CD14-positive monocyte (primary cell): ENCODE measurements around the gene SZT2. TPM values are rescaled to one million over a fixed set of nuclear protein-coding genes. Genes with fewer than 3 reads are reported as not detected.

Source experiments
- DNase-seq, 3 donors: peaks; one replicate each; pipeline ENCODE4 v3.0.0-alpha.2; 2011 to 2022
- H2AFZ ChIP-seq: 2 replicates; pipeline ENCODE4 v1.6.0; 2012; ENCODE audit warnings: mild to moderate bottlenecking, low read depth, low read length, inconsistent platforms; ENCODE audit not compliant: insufficient read depth, poor library complexity, severe bottlenecking
- H3K27ac ChIP-seq, 2 donors: 1 replicate in 1 of 2; 2 replicates in 1 of 2; pipeline ENCODE4 v1.5.1; 2012 to 2013; ENCODE audit warnings: low read length in 2 of 2, control low read depth in 1 of 2, inconsistent platforms in 1 of 2, low read depth in 1 of 2, mild to moderate bottlenecking in 1 of 2
- H3K27me3 ChIP-seq, 2 donors: one replicate each; pipeline versions ENCODE4 v1.6.0 to v1.6.1; 2011 to 2013; ENCODE audit warnings: low read length in 2 of 2; ENCODE audit not compliant: control insufficient read depth in 2 of 2, insufficient read depth in 2 of 2
- H3K36me3 ChIP-seq, 2 donors: replicated peaks in 1 of 2; 1 replicate in 1 of 2; 2 replicates in 1 of 2; pipeline versions ENCODE4 v1.5.1 to v1.6.1; 2012 to 2013; ENCODE audit warnings: low read length in 2 of 2, control low read depth in 1 of 2, inconsistent platforms in 1 of 2, mild to moderate bottlenecking in 1 of 2; ENCODE audit not compliant: insufficient read depth in 2 of 2, control insufficient read depth in 1 of 2
- H3K4me1 ChIP-seq, 2 donors: 1 replicate in 1 of 2; 2 replicates in 1 of 2; pipeline versions ENCODE4 v1.5.1 to v1.6.1; 2012 to 2013; ENCODE audit warnings: low read length in 2 of 2, control low read depth in 1 of 2, inconsistent platforms in 1 of 2, mild to moderate bottlenecking in 1 of 2, moderate library complexity in 1 of 2; ENCODE audit not compliant: insufficient read depth in 2 of 2, control insufficient read depth in 1 of 2
- H3K4me2 ChIP-seq: replicated peaks from 2 replicates; pipeline ENCODE3; 2012; ENCODE audit warnings: low read length, moderate library complexity, mild to moderate bottlenecking; ENCODE audit not compliant: poor library complexity, severe bottlenecking; ENCODE audit errors: extremely low read depth
- H3K4me3 ChIP-seq, 3 experiments: fragments of 200-600 bp in 1 of 3; sonication (generic) in 1 of 3; replicated peaks in 1 of 3; 1 replicate in 2 of 3; 2 replicates in 1 of 3; pipeline ENCODE4 v1.5.1; 2011 to 2013; ENCODE audit warnings: low read length in 3 of 3, mild to moderate bottlenecking in 3 of 3, control low read depth in 2 of 3, low read depth in 2 of 3, inconsistent platforms in 1 of 3, moderate library complexity in 1 of 3
- H3K79me2 ChIP-seq: 2 replicates; pipeline ENCODE4 v1.6.0; 2012; ENCODE audit warnings: mild to moderate bottlenecking, control low read depth, inconsistent platforms, low read length, moderate library complexity; ENCODE audit not compliant: insufficient read depth
- H3K9ac ChIP-seq: 2 replicates; pipeline ENCODE4 v1.6.0; 2017; ENCODE audit warnings: low read length, mild to moderate bottlenecking; ENCODE audit not compliant: insufficient read depth, poor library complexity, severe bottlenecking
- H3K9me3 ChIP-seq, 2 donors: replicated peaks in 1 of 2; 1 replicate in 1 of 2; 2 replicates in 1 of 2; pipeline versions ENCODE4 v1.5.1 to v1.6.1; 2012 to 2013; ENCODE audit warnings: low read length in 2 of 2, control low read depth in 1 of 2; ENCODE audit not compliant: control insufficient read depth in 1 of 2, insufficient read depth in 1 of 2
- H4K20me1 ChIP-seq: 2 replicates; pipeline ENCODE4 v1.6.0; 2012; ENCODE audit warnings: mild to moderate bottlenecking, low read length, control low read depth, moderate library complexity; ENCODE audit not compliant: insufficient read depth
- H3K27ac Mint-ChIP-seq, 7 donors: one replicate each; pipeline ENCODE4 v1.8.0; 2020; ENCODE audit warnings: mild to moderate bottlenecking in 7 of 7, mixed read lengths in 7 of 7, moderate library complexity in 6 of 7, inconsistent platforms in 2 of 7
- H3K27me3 Mint-ChIP-seq, 3 donors: one replicate each; pipeline ENCODE4 v1.8.0; 2021 to 2022; ENCODE audit warnings: low read depth in 3 of 3, mild to moderate bottlenecking in 3 of 3, mixed read lengths in 3 of 3, moderate library complexity in 3 of 3, inconsistent platforms in 1 of 3
- H3K36me3 Mint-ChIP-seq, 2 donors: one replicate each; pipeline ENCODE4 v1.8.0; 2020; ENCODE audit warnings: mixed read lengths in 2 of 2, inconsistent platforms in 1 of 2, mild to moderate bottlenecking in 1 of 2
- H3K4me1 Mint-ChIP-seq: one replicate; pipeline ENCODE4 v1.8.0; 2020; ENCODE audit warnings: mild to moderate bottlenecking, mixed read lengths
- H3K4me3 Mint-ChIP-seq, 2 donors: one replicate each; pipeline ENCODE4 v1.8.0; 2020; ENCODE audit warnings: mild to moderate bottlenecking in 2 of 2, mixed read lengths in 2 of 2, moderate library complexity in 1 of 2
- H3K9me3 Mint-ChIP-seq, 7 donors: one replicate each; pipeline ENCODE4 v1.8.0; 2020 to 2022; ENCODE audit warnings: mixed read lengths in 7 of 7, mild to moderate bottlenecking in 6 of 7, moderate library complexity in 6 of 7, inconsistent platforms in 2 of 7
- WGBS: methylation state at CpG from one replicate; pipeline ENCODE4 v1.1.5; 2013; ENCODE audit warnings: missing lambda C conversion rate; ENCODE audit not compliant: insufficient coverage; 5-methylcytosine and 5-hydroxymethylcytosine counted together
- intact Hi-C, 2 donors: fragments of 100-400 bp; cut with micrococcal nuclease; formaldehyde crosslinking; loops; one replicate each; pipeline versions ENCODE4 v1.15.0 to v1.15.1; 2023
- polyA plus RNA-seq, 3 donors: library from polyadenylated mRNA; depleted of rRNA in 1 of 3; unstranded in 2 of 3; stranded (reverse) in 1 of 3; fragments of 300-500 nt in 2 of 3; fragments of >200 nt in 1 of 3; fragmentation: Illumina TruSeq in 2 of 3; gene quantifications; 1 replicate in 2 of 3; 2 replicates in 1 of 3; pipeline ENCODE4 v1.2.3, GENCODE V29; 2012 to 2021
- TF ChIP-seq, protein P1 (sequence below): fragments of 200-600 bp; IDR thresholded peaks from one replicate; pipeline ENCODE4 v1.8.0; 2022; ENCODE audit warnings: antibody characterized with exemption, mild to moderate bottlenecking

The SZT2 gene
- polyA plus RNA-seq, 3 donors, result 2.4 to 29.9 (median 2.6) TPM

DNA sequence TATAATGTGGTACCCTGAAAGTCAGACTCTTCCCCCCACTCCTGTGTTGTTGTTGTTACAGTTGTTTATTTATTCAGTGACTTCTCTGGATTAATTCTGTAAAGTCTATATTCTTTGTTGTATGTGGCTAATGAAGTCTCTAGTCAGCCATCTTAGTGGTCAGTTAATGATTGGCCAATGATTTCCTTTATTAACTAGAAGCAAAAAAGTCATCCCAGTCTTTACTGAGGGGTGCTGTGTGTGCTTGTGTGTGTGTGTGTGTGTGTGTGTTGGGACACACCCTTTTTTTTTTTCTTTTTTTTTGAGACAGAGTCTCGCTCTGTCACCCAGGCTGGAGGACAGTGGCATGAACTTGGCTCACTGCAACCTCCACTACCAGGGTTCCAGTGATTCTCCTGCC lies 101.4 kb downstream of the SZT2 start:
- H3K4me1 ChIP-seq, result no peaks in the 10 kb centered on the region
- no peak overlapping the region for H3K27ac Mint-ChIP-seq
- peaks cover 18 to 55% (median 41%) of the 10 kb centered on the region in 7 donors for H3K9me3 Mint-ChIP-seq
- no peaks in the 10 kb centered on the region for H3K36me3 Mint-ChIP-seq
- no CpG with 5 or more reads among the region's 1 CpG for WGBS
- no peak overlapping the region for H3K4me3 Mint-ChIP-seq
- H2AFZ ChIP-seq, result no peak overlapping the region
- H3K27ac ChIP-seq, result no peak overlapping the region
- H3K9me3 ChIP-seq, result peaks cover 13 to 31% of the 10 kb centered on the region in 2 donors
- H3K27me3 Mint-ChIP-seq, result peaks cover 2 to 11% (median 3%) of the 10 kb centered on the region in 3 donors
- no peak overlapping the region for H3K4me2 ChIP-seq
- no peaks in the 10 kb centered on the region for H3K4me1 Mint-ChIP-seq
- H3K36me3 ChIP-seq, result no peaks in the 10 kb centered on the region
- H3K27me3 ChIP-seq, result peaks cover 0 to 3% of the 10 kb centered on the region in 2 donors
- no peaks in the 10 kb centered on the region for H4K20me1 ChIP-seq
- DNase-seq, result no peak
- no peak overlapping the region for H3K4me3 ChIP-seq
- intact Hi-C loops, result no loop called here
- H3K79me2 ChIP-seq, result no peaks in the 10 kb centered on the region
- TF ChIP-seq, protein P1, sequence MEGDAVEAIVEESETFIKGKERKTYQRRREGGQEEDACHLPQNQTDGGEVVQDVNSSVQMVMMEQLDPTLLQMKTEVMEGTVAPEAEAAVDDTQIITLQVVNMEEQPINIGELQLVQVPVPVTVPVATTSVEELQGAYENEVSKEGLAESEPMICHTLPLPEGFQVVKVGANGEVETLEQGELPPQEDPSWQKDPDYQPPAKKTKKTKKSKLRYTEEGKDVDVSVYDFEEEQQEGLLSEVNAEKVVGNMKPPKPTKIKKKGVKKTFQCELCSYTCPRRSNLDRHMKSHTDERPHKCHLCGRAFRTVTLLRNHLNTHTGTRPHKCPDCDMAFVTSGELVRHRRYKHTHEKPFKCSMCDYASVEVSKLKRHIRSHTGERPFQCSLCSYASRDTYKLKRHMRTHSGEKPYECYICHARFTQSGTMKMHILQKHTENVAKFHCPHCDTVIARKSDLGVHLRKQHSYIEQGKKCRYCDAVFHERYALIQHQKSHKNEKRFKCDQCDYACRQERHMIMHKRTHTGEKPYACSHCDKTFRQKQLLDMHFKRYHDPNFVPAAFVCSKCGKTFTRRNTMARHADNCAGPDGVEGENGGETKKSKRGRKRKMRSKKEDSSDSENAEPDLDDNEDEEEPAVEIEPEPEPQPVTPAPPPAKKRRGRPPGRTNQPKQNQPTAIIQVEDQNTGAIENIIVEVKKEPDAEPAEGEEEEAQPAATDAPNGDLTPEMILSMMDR, result no peak
- no peak overlapping the region for H3K9ac ChIP-seq

DNA sequence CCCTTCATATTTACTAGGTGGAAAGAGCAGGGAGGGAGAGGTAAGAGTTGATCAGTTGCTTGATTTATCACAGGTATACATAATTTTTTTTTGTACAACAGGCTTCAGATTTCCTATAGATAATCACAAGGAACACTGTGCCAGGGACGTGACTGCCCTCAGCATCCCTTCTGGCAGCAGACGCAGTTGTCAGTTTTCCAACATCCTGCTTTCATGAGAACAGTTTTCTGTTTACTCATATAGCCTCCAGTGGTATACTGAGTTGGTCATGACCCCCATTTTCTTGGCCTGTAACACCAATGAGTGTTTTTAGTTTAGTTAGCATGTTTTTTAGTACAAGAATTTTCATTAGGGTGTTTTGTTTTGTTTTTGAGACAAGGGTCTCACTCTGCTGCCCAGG lies 103.1 kb downstream of the SZT2 start:
- H3K4me3 Mint-ChIP-seq, result no peak overlapping the region
- intact Hi-C loops, result no loop called here
- no peak overlapping the region for H3K4me3 ChIP-seq
- H3K27ac Mint-ChIP-seq, result no peak overlapping the region
- no peak overlapping the region for H3K4me2 ChIP-seq
- TF ChIP-seq, protein P1, result no peak
- H3K36me3 ChIP-seq, result no peaks in the 10 kb centered on the region
- peaks cover 2 to 15% (median 3%) of the 10 kb centered on the region in 3 donors for H3K27me3 Mint-ChIP-seq
- peaks cover 0 to 3% of the 10 kb centered on the region in 2 donors for H3K27me3 ChIP-seq
- H3K27ac ChIP-seq, result no peak overlapping the region
- peaks cover 6 to 22% of the 10 kb centered on the region in 2 donors for H3K9me3 ChIP-seq
- H3K79me2 ChIP-seq, result no peaks in the 10 kb centered on the region
- H3K9ac ChIP-seq, result no peak overlapping the region
- DNase-seq, result no peak
- no peaks in the 10 kb centered on the region for H3K36me3 Mint-ChIP-seq
- no peaks in the 10 kb centered on the region for H4K20me1 ChIP-seq
- no peaks in the 10 kb centered on the region for H3K4me1 Mint-ChIP-seq
- peaks cover 16 to 37% (median 29%) of the 10 kb centered on the region in 7 donors for H3K9me3 Mint-ChIP-seq
- H2AFZ ChIP-seq, result no peak overlapping the region
- H3K4me1 ChIP-seq, result no peaks in the 10 kb centered on the region
- WGBS, result 86% methylated on average over 1 of the region's 2 CpGs
